Stimulated activated CD8-positive, alpha-beta memory T cell treated with anti-CD3 and anti-CD28 coated beads, Interleukin-12 subunit alpha, Interleukin-12 subunit beta, amount 100 ng/mL, for 1 hour (primary cell): ENCODE results near the gene SEPHS2.
A peak's percentile ranks its signal among the peaks of the same experiment; 100 is the strongest.
"Not testable (repeated sequence)": the region's sequence is repeated elsewhere in the genome, so short reads cannot be mapped to it uniquely, and the experiment has no call there.

ENCODE experiments used
- DNase-seq: peaks from one replicate; pipeline ENCODE4 v3.0.0-alpha.2; 2020; ENCODE audit warnings: low read depth

SEPHS2 gene, protein sequence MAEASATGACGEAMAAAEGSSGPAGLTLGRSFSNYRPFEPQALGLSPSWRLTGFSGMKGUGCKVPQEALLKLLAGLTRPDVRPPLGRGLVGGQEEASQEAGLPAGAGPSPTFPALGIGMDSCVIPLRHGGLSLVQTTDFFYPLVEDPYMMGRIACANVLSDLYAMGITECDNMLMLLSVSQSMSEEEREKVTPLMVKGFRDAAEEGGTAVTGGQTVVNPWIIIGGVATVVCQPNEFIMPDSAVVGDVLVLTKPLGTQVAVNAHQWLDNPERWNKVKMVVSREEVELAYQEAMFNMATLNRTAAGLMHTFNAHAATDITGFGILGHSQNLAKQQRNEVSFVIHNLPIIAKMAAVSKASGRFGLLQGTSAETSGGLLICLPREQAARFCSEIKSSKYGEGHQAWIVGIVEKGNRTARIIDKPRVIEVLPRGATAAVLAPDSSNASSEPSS

DNA sequence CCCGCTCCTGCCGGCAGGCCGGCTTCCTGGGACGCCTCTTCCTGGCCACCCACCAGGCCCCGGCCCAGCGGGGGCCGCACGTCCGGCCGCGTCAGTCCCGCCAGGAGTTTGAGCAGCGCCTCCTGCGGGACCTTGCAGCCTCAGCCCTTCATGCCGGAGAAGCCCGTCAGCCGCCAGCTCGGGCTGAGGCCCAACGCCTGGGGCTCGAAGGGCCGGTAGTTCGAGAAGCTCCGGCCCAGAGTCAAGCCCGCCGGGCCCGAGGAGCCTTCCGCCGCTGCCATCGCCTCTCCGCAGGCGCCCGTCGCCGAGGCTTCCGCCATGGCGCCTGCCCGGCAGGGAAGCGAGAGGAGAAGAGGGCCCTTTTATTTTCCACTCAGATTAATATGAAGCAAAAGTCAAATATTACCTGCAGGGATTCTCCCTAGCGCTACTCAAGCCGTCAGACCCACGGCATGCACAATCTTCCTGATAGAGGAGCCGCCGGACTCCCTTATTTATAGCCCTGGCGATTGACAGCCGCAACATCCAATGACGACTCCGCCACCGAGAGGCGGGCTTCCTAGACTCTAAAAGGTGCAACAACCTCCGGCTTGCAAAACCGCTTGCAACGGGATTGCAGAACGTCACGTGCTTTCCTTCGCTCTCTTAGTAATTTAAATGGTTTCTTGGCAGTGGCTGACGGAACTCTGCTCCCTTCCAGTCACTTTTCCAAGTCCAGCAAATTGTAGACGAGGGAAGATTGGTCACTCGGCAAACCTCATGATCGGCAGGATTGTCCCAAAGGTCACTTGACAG lies at the start of gene SEPHS2:
TSS of gene SEPHS2 (minus strand) at position 467 of the 795 bp plus-strand sequence. CDS start at position 320, 147 bp downstream.
- DNase-seq, result peak; percentile 90

- DNase-seq, result no peak
Observed at GRCh38 chr16:30494709-30495108, 49.0 kb upstream of the SEPHS2 start.

DNA sequence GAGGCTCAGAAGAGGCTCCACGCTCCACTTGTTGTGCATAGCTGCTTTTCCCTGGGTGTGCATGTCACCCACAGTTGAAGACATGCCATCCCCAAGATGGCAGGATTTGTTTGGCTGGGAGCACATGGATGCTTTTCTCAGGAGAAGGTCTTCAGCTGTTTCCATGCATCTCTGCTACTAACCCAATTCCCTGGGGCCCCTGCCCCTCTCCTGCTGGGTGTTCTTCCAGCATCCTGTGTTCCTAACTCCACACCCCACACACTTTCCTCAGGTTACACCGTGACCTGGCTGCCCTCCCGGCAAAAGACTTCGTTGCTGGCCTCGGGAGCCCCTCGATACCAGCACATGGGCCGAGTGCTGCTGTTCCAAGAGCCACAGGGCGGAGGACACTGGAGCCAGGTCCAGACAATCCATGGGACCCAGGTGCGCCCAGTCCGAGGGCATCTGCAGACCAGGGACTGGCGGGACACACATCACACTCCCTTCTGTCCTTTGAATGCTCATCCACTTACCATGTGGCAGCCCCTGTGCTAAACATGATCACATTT lies 48.3 kb upstream of the SEPHS2 start:
- DNase-seq, result no peak

- peak; percentile 15 for DNase-seq
Observed at GRCh38 chr16:30491744-30492308, 46.2 kb upstream of the SEPHS2 start.

- DNase-seq, result no peak
Observed at GRCh38 chr16:30491229-30491628, 45.6 kb upstream of the SEPHS2 start.

- DNase-seq, result no peak
Observed at GRCh38 chr16:30490210-30490609, 44.5 kb upstream of the SEPHS2 start.

DNA sequence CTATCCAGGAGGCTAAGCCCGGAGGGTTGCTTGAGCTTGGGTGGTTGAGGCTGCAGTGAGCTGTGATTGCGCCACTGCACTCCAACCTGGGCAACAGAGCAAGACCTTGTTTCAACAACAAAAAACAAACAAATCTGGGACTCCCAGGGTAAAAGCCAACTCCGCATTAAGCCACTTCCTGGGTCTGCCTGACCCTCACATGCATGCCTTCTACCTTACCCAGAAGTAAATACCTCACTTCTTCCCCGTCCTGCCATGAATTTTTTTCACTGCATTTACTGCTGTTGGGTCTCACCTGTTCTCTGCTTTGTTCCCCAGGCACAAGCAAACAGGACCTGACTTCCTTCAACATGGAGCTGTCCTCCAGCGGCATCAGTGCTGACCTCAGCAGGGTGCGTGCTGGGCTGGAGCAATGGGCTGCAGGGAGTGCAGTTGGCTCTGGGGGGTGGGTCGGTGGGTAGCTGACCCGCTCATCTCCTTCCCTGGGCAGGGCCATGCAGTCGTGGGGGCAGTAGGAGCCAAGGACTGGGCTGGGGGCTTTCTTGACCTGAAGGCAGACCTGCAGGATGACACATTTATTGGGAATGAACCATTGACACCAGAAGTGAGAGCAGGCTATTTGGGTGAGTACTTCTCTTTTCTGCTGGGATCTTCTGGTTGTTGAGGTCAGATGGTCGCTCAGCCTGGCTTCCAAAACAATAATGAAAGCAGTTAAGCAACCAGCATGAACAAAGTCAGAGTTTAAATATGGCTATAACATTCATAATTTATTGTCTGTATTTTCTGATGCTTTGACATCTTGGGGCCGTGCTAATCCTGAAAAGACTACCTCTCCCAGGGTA lies 43.3 kb upstream of the SEPHS2 start:
- DNase-seq, result no peak

DNA sequence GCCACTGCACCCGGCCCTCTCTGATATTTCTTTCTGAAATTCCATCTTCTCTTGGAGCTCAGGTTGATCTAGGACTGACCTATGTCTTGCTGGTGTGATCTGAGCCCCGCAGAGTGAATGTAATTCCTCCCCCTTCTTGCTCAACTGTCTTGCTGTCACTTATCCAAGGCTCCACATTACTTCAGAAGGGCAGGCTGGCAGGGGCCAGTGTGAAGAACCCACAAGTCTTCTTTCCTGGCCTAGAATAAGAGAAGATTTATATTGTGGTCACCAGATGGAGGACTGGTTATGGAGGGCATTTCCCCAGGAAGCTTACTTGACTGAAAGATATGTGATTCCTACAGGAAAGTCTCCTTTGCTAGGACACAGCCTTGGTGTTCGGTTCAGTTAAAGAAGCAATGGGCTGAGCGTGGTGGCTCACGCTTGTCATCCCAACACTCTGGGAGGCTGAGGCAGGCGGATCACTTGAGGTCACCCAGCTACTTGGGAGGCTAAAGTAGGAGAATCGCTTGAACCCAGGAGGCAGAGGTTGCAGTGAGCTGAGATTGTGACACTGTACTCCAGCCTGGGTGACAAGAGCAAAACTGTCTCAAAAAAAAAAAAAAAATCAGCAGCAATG lies 40.3 kb upstream of the SEPHS2 start:
- DNase-seq, result no peak

GRCh38 chr16:30484887-30485286 lies 39.2 kb upstream of the SEPHS2 start:
- DNase-seq, result no peak

GRCh38 chr16:30482366-30482765 lies 36.7 kb upstream of the SEPHS2 start:
- no peak for DNase-seq

GRCh38 chr16:30481381-30481780 lies 35.7 kb upstream of the SEPHS2 start:
- no peak for DNase-seq

DNA sequence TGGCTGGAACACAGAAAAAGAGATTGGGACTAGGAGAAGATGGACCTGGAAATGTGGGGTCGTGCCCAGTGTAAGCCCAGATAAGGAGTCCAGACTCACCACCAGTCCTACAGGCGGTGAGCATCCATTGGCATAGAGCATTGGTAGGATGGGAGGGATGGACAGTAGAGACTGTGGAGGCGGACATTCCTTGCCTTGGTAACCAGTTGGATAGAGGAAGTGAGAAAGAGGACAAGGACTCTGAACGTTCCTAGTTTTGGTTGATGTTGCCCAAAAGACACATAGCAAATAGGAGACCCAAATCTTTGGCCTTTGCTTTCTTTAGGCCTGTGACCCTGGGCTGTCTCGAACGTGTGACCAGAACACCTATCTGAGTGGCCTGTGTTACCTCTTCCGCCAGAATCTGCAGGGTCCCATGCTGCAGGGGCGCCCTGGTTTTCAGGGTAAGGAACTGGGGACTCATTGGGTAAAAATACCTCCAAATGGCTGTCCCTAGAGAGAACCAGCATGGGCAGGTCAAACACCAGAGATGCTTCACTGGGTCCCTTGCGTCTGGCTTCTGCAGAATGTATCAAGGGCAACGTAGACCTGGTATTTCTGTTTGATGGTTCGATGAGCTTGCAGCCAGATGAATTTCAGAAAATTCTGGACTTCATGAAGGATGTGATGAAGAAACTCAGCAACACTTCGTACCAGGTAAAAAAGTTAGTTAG lies 33.2 kb upstream of the SEPHS2 start:
- no peak for DNase-seq

DNA sequence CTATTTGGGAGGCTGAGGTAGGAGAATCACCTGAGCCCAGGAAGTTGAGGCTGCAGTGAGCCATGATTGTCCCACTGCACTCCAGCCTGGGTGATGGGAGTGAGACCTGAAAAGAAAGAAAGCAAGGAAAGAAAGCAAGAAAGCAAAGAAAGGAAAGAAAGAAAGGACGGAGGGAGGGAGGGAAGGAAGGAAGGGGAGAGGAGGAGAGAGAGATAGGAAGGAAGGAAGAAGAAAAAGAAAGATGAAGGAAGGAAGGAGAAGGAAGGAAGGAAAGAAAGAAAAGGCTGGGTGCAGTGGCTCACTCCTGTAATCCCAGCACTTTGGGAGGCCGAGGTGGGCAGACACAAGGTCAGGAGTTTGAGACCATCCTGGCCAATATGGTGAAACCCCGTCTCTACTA lies 32.1 kb upstream of the SEPHS2 start:
- not testable (repeated sequence) for DNase-seq

DNA sequence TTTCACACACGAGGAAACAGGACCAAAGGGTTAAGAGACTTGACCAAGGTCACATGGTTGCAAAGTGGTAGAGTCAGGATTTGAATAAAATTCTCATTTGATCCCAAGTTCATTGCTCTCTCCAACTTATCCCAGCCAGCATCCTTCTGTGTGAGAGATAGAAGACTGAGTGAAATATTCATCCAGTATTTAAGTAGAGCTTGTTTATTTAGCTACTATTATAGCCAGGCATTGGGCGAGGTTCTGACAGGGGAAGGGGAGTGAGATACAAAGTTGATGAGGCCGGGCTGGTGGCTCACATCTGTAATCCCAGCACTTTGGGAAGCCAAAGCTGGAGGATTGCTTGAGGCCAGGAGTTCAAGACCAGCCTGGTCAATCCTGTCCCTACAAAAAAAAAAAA lies 31.3 kb upstream of the SEPHS2 start:
- DNase-seq, result no peak

GRCh38 chr16:30474684-30475083 lies 29.0 kb upstream of the SEPHS2 start:
- DNase-seq, result no peak

- no peak for DNase-seq
Observed at GRCh38 chr16:30474074-30474452, 28.4 kb upstream of the SEPHS2 start.

- DNase-seq, result peak; percentile 28
Observed at GRCh38 chr16:30473231-30474073, 27.8 kb upstream of the SEPHS2 start.

DNA sequence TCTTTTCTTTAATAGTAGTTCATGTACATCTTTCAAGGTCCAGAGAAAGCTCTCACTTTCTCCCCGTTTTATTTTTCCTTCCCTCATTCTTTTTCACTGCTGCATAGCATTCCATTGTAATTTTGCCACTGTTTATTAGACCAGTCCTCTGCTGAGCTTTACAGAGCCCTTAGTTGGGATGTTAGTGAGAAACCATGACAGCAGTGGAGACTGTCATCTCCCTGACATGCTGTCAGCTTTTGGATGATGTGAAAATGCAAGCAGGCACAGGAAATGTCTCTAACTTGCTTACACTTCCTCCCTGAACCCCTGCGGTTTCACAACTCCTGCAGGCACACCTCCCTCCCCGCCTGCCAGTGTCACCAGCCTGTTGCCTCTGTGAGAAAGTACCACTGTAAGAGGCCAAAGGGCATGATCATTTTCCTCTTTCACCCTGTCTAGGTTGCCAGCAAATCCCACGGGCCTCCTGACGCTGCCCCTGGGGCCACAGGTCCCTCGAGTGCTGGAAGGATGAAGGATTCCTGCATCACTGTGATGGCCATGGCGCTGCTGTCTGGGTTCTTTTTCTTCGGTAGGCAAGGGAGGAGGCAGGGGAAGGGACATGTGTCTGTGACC lies 26.8 kb upstream of the SEPHS2 start, which contains the start of gene ITGAL:
TSS of gene ITGAL (plus strand) at position 415 of the 615 bp plus-strand sequence. CDS start at position 511, 96 bp downstream.
- peak; percentile 73 for DNase-seq

GRCh38 chr16:30470632-30470995 lies 24.9 kb upstream of the SEPHS2 start:
- no peak for DNase-seq
